MCF 10A (cell line): Measurements from ENCODE around the gene LAD1. TPM values are rescaled to one million over a fixed set of nuclear protein-coding genes. Genes with fewer than 3 reads are reported as not detected.

Source experiments
- BruUV-seq: library from RNA; stranded (reverse); fragments of 400-500 nt; replicated peaks from 2 replicates; lab custom pipeline; 2021; lab: Mats Ljungman, UMichigan
- CTCF ChIA-PET: fragments of 300-600 bp; sonication (Branson Sonifier 250); formaldehyde crosslinking; extraction: SDS; loops from one replicate; lab custom pipeline; 2021; ENCODE audit warnings: antibody characterized with exemption, inconsistent platforms; lab: Yijun Ruan, JAX
- POLR2A ChIA-PET: fragments of 300-600, 350-650 bp; sonication (Branson Sonifier 250); formaldehyde crosslinking; extraction: SDS; loops from one replicate; lab custom pipeline; 2020; ENCODE audit warnings: antibody characterized with exemption, inconsistent platforms; lab: Yijun Ruan, JAX
- DNase-seq: peaks from one replicate; pipeline ENCODE4 v3.0.0-alpha.2; 2018; ENCODE audit not compliant: unreplicated experiment
- H3K27ac Mint-ChIP-seq: one replicate; pipeline ENCODE4 v1.8.0; 2022; ENCODE audit warnings: mild to moderate bottlenecking, low read depth, mixed read lengths; ENCODE audit not compliant: unreplicated experiment
- H3K27me3 Mint-ChIP-seq: one replicate; pipeline ENCODE4 v1.8.0; 2022; ENCODE audit warnings: mixed read lengths; ENCODE audit not compliant: insufficient read depth, unreplicated experiment
- H3K36me3 Mint-ChIP-seq: one replicate; pipeline ENCODE4 v1.8.0; 2022; ENCODE audit warnings: mild to moderate bottlenecking, moderate library complexity, mixed read lengths; ENCODE audit not compliant: insufficient read depth, unreplicated experiment
- H3K4me1 Mint-ChIP-seq: one replicate; pipeline ENCODE4 v1.8.0; 2022; ENCODE audit warnings: mixed read lengths; ENCODE audit not compliant: insufficient read depth, unreplicated experiment
- H3K4me3 Mint-ChIP-seq: one replicate; pipeline ENCODE4 v1.8.0; 2022; ENCODE audit warnings: mild to moderate bottlenecking, moderate library complexity, mixed read lengths; ENCODE audit not compliant: unreplicated experiment
- H3K9me3 Mint-ChIP-seq: one replicate; pipeline ENCODE4 v1.8.0; 2022; ENCODE audit warnings: mixed read lengths; ENCODE audit not compliant: unreplicated experiment
- CTCF ChIP-seq: fragments of 200-600 bp; IDR thresholded peaks from one replicate; pipeline ENCODE4 v1.8.0; 2022; ENCODE audit warnings: antibody characterized with exemption, mild to moderate bottlenecking; ENCODE audit not compliant: unreplicated experiment
- intact Hi-C: fragments of 100-400 bp; cut with micrococcal nuclease; formaldehyde crosslinking; loops from 2 replicates; pipeline ENCODE4 v1.14.1; 2022
- total RNA-seq: library from RNA; stranded (reverse); gene quantifications from 2 replicates; pipeline ENCODE4 v1.2.3, GENCODE V29; 2022

LAD1 gene
- total RNA-seq, 1 experiment from 2014 or later: 40.9 TPM

GRCh38 chr1:201366696-201367095 is 32.4 kb downstream of the LAD1 start:
- no peak for TF ChIP-seq CTCF
- intact Hi-C loops: no loop called here
- H3K9me3 Mint-ChIP-seq: no peaks in the 10 kb centered on the region
- H3K27me3 Mint-ChIP-seq: peaks cover 51% of the 10 kb centered on the region
- no TSS peak for BruUV-seq
- no peak overlapping the region for H3K4me3 Mint-ChIP-seq
- no peak overlapping the region for H3K27ac Mint-ChIP-seq
- no peak for DNase-seq
- no peaks in the 10 kb centered on the region for H3K36me3 Mint-ChIP-seq
- ChIA-PET CTCF (interaction anchor here (0.8 to 15.6 kb wide), 8 partner anchors 9 to 462 kb away, joined by 3 to 314 read pairs (median 6); no protein-coding TSS in a partner anchor), POLR2A (no interaction called here)
- no peaks in the 10 kb centered on the region for H3K4me1 Mint-ChIP-seq

- no peak for DNase-seq
- Mint-ChIP-seq H3K4me3 (no peak overlapping the region), H3K36me3 (no peaks in the 10 kb centered on the region), H3K4me1 (no peaks in the 10 kb centered on the region), H3K9me3 (no peaks in the 10 kb centered on the region), H3K27me3 (peaks cover 37% of the 10 kb centered on the region), H3K27ac (no peak overlapping the region)
- ChIA-PET POLR2A (interaction anchor here (0.6 to 1.0 kb wide), 2 partner anchors 22 to 35 kb away, joined by 3 read pairs; no protein-coding TSS in a partner anchor), CTCF (interaction anchor here (0.6 to 15.6 kb wide), 10 partner anchors 16 to 290 kb away, joined by 3 to 550 read pairs (median 6); no protein-coding TSS in a partner anchor)
- intact Hi-C loops: no loop called here
- BruUV-seq: no TSS peak
- no peak for TF ChIP-seq CTCF
Measured at GRCh38 chr1:201365251-201365650, 33.9 kb downstream of the LAD1 start.

GRCh38 chr1:201364808-201365105 is 34.4 kb downstream of the LAD1 start:
- no peak for DNase-seq
- peaks cover 34% of the 10 kb centered on the region for H3K27me3 Mint-ChIP-seq
- H3K36me3 Mint-ChIP-seq: no peaks in the 10 kb centered on the region
- H3K4me1 Mint-ChIP-seq: peaks cover 3% of the 10 kb centered on the region
- H3K4me3 Mint-ChIP-seq: no peak overlapping the region
- intact Hi-C loops: no loop called here
- no peak for TF ChIP-seq CTCF
- no peak overlapping the region for H3K27ac Mint-ChIP-seq
- POLR2A ChIA-PET: interaction anchor here (0.6 kb wide), 1 partner anchor 22 kb away, joined by 3 read pairs; no protein-coding TSS in a partner anchor
- CTCF ChIA-PET: interaction anchor here (0.7 to 15.6 kb wide), 10 partner anchors 17 to 289 kb away, joined by 3 to 550 read pairs (median 6); no protein-coding TSS in a partner anchor
- H3K9me3 Mint-ChIP-seq: no peaks in the 10 kb centered on the region
- BruUV-seq: no TSS peak

- H3K9me3 Mint-ChIP-seq: no peaks in the 10 kb centered on the region
- CTCF ChIA-PET: interaction anchor here (0.7 to 15.6 kb wide), 22 partner anchors 9 to 392 kb away, joined by 3 to 550 read pairs (median 22); partner anchors contain the start of genes TMEM9 and TNNT2
- H3K4me1 Mint-ChIP-seq: peaks cover 15% of the 10 kb centered on the region
- no peak overlapping the region for H3K4me3 Mint-ChIP-seq
- no peak for DNase-seq
- TF ChIP-seq CTCF: no peak
- H3K36me3 Mint-ChIP-seq: no peaks in the 10 kb centered on the region
- no TSS peak for BruUV-seq
- intact Hi-C loops: no loop called here
- H3K27ac Mint-ChIP-seq: no peak overlapping the region
- POLR2A ChIA-PET: interaction anchor here (0.7 to 11.7 kb wide), 7 partner anchors 13 to 1916 kb away, joined by 3 to 159 read pairs (median 19); no protein-coding TSS in a partner anchor
- peaks cover 24% of the 10 kb centered on the region for H3K27me3 Mint-ChIP-seq
Measured at GRCh38 chr1:201363467-201363866, 35.7 kb downstream of the LAD1 start.
